HG02623 (cell line): Measurements from ENCODE around the gene PORCN.

ENCODE experiments used
- ATAC-seq: cut with Tn5 transposase; IDR thresholded peaks from one replicate; pipeline ENCODE4 v1.9.1; 2021; ENCODE audit warnings: moderate library complexity; ENCODE audit not compliant: unreplicated experiment

The PORCN gene

DNA sequence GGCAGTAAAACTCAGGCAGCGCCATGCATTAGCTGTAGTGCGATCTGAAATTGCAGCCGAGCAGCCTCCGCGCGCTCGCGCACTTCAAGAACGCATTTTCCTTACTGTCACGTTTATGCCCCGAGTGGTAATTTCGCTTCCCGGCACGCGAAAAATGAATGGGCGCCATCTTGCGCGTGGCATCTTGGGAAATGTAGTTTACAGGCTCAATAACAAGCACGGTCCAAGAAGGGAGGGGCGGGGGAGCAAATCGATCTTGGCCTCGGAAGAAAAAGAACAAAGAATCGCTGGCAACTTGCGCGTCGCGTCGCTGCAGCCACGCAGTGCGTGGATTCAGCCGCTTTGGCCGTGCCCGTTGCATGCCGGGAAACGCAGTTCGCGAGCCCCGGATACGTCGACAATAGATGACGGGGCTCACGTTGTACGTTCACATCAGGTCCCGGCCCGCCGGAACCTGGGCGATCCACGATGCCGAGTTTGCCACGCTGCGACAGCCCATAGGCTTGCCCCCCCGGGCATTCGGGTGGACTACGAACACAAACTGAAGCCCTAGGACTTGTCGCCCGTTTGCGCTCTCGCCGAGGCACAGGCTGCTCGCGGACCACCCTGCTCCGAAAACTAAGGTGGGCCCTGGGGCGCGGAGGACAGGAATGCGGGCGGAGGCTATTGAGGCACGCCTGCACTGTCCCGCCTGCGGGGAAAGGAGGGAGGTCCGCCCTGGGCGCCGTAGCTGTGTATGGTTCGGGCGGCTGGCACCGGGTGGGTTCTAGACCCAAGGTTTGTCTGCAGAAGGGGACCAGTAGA, 32.8 kb upstream of the PORCN start, which contains the start of gene FTSJ1:
Gene FTSJ1, plus strand, starts transcription at position 426 of the 804 bp plus-strand sequence. CDS start 1,849 bp downstream, outside the sequence.
- peak; percentile 76 for ATAC-seq

DNA sequence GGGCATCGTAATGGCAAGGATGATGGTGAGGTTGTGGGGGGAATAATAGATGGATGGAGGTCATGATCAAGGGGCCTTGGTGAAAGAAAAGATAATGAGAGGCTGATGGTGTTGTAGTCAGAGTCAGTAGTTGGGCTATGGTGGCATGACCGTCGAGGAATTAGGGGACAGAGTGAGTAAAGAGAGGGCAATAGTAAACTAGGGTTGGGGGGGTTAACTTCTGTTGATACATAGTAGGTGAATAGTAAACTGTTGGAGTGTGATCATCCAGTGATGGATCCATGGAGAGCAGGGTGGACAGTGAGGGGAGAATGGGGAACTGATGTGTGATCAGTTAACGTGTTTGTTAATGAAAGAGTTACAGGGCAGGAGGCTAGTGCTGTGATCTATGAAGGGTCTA, 31.9 kb upstream of the PORCN start:
- ATAC-seq: no peak

DNA sequence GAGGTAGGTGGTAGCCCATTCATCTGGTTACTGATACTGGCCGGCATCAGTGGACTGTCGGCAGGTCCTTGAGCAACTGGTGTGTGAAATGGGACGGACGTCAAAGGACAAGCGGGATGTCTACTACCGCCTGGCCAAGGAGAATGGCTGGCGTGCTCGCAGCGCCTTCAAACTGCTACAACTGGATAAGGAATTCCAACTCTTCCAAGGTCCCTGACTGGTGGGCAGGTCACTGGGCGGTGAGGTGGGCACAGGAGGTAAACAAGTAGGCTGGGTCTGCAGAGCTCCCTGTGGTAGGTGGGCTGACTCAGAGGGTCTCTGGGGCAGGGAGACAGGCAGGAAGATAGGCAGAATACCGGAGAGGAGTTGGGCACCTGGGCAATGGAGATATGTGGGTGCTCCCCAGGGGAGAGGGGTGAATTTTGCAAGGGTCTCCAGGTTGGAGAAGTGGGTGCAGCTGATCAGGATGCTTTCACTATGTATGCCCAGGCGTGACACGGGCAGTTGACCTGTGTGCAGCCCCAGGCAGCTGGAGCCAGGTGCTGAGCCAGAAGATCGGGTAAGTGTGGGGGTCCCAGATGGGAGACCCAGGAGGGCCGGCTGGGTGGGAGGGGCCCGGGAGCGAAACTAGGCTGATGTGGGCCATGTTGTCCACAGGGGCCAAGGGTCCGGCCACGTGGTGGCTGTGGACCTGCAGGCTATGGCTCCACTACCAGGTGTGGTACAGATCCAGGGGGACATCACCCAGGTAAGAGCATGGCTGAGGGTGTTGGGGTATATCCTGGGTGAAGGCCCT, 30.6 kb upstream of the PORCN start:
- ATAC-seq: no peak

DNA sequence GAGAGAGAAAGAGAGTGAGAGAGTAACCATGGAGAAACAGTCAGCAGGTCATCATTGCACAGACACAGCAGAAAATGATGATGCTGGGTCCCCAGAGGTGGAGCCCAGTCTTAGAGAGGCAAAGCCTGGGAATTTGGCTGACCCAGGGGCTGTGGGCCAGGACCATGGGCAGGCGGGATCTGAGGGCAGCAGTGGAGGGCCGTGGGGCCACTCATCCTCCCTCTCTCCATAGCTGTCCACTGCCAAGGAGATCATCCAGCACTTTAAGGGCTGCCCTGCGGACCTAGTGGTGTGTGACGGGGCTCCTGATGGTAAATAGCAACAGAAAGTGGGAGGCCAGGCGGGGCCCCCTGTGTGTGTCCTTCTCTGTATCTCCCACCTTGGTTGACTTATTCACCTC, 30.0 kb upstream of the PORCN start:
- no peak for ATAC-seq

DNA sequence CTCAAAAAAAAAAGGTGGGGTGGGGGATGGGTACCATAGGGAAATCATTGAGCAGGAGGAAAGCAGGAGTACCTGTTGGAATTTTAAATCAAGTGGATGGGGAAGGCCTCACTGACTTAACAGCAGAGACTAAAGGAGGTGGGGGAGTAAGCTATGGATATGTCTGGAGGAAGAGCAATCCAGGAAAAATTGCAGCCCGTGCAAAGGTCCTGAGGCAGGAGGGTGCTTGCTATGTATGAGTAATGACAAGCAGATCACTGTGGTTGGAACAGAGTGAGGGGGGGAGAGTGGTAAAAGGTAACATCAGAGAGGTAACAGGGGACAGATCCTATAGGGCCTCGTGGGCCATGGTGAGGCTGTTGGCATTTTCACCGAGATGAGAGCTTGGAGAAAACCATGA, 28.6 kb upstream of the PORCN start:
- ATAC-seq: no peak

DNA sequence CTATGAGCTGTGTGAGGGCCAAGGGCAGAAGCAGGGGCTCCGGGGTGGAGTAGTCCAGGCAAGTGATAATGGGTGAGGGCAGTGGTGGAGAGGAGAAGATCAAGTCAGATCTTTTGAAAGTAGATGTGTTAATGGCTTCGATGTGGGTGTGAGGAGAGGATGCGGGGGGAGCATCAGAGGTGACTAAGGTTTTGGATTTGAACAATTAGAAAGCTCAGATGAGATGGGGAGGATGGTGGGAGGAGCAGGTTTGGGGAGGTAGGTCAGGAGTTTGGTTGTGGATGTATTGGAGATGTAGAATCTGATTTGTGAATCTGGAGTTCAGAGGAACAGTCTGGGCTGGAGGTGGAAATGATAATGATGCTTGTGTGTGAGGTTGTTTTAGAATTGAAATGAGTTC, 28.2 kb upstream of the PORCN start:
- no peak for ATAC-seq

DNA sequence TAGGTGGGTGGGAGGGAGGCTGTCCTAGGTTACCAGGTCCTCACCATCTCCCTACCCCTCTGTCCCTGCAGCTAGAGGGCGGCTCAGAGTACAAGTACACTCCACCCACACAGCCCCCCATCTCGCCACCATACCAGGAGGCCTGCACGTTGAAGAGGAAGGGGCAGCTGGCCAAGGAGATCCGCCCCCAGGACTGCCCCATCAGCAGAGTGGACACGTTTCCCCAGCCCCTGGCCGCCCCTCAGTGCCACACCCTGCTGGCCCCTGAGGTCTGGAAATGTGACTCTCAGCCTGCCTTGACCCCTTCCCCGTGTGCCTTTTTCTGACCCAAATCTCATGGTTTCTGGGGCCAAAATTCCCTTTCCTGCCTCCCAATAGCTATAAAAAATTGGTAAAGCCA, 26.3 kb upstream of the PORCN start:
- no peak for ATAC-seq

DNA sequence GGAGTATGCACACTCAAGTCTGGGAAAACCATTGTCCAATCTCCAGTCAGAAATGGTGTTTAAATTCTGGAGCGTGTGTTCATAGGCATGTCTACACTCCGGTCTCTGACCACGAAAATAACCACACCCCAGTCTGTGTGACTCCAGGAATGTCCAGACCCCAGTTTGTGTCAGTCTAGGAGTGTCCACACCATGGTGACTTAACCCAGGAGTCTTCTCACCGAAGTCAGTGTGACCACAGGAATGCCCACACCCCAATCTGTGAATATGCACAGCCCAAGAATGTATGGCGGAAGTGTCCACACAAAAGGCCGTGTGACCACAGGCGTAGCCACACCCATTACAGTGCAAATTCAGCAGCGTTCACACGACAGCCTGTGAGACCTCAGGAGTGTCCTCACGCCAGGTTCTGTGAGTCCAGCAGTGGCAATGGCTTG, 21.4 kb upstream of the PORCN start:
- no peak for ATAC-seq

DNA sequence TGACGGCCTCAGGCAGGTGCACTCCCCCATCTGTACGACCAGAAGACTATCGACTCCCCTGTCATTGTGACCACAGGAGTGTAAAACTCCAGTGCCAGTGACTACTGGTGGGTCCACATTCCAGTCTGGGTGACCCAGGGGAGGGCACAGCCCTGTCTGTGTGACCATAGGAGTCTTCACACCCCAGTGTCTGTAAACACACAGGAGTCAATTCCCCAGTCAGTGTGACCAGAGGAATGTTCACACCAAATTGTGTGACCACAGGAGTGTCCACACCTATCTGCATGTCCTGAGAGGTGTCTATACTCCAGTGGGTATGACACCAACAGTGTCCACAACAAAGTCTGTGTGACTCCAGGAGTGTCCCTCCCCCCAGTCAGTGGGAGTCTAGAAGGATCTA, 20.8 kb upstream of the PORCN start:
- no peak for ATAC-seq

DNA sequence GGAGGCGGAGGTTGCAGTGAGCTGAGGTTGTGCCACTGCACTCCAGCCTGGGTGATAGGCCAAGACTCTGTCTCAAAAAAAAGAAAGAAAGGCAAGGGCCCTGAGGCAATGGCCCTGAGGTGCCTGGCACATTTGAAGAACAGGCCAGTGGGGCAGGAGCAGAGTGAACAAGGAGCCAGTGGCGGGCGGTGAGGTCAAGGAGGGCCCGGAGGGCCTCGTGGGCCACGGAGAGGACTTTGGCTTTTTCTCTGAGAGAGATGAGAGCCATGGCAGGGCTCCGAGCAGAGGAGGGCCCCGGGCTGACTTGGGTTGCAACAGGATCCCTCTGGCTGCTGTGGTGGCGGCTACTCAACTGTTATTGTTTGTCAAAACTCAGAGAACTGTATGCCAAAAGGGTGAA, 19.5 kb upstream of the PORCN start:
- no peak for ATAC-seq

DNA sequence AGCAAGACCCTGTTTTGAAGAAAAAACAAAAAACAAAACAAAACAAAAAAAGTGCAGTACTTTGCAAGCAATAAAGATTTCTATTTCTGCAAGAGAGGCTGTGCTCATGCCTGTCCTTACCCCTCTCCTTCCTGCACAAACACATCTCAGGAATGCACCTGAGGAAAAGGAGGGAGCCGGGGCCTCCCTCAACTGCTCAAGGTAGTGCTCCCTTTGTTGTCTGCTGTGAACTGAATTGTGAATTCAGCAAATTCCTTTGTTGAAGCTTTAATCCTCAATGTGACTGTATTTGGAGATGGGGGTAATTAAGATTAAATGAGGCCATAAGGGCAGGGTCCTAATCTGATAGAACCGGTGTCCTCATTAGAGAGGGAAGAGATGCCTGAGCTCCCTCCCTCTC, 18.9 kb upstream of the PORCN start:
- ATAC-seq: no peak

DNA sequence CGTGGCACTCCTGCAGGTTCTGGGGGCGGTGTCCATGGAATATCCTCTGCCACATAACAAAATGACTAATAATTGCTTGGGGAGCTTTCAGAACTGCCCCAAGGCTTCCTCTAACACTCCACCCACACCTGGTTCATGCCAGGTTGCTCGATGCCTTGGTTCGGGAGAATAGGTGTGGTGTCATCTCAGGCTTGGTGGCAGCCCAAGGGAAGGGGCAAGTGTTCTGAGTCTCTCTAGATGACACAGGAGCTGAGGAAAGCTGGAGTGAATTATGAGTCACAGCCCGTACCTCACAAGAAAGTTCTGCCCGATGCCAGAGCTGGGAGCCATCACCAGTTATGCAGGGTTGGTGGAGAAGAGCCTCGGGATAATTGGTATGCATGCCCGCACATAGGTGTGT, 18.1 kb upstream of the PORCN start:
- no peak for ATAC-seq

DNA sequence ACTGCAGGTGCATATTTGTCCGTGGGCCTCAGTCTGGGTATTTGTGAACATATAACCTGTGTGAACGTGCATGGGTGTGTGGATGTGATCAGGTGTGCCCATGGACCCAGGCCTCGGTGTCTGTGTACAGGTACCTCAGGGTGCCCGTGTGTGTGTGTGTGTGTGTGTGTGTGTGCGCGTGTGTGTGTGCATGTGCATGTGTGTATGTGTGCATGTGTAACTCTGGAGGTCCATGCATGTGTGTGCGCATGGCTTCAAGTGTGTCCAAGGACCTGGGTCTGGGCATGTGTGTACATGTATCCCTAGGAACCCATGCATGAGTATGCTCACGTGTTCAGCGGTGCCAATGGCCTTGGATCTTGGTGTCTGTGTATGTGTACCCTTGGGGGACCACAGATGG, 17.0 kb upstream of the PORCN start:
- no peak for ATAC-seq

DNA sequence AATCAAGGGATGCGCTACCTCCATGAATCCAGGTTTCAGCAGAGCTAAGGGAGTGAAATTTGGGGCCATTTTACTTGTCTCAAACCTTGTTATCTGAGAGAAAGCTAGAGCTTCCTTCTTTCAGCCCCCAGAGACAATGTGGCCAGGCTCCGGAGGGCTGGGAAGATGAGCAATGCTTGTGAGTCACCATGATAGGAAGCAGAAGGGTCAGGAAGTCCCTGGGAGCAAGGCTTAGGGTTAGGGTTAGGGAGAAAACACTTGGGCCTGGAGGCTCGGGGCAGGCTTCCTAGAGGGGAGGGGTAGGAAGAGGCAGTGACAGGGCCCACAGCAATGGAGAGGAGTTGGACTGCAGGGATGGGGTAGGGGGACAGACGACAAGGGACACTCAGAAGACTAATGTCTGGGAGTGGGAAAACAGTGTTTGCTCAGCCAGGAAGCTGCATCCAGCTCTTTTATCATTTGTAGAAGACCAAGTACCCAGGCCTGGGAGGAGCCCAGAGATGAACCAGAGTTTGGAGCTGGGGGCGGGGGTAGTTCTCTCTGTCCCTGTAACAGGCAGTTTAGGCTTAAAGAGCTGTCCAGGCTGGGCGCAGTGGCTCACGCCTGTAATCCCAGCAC, 16.4 kb upstream of the PORCN start:
- no peak for ATAC-seq

DNA sequence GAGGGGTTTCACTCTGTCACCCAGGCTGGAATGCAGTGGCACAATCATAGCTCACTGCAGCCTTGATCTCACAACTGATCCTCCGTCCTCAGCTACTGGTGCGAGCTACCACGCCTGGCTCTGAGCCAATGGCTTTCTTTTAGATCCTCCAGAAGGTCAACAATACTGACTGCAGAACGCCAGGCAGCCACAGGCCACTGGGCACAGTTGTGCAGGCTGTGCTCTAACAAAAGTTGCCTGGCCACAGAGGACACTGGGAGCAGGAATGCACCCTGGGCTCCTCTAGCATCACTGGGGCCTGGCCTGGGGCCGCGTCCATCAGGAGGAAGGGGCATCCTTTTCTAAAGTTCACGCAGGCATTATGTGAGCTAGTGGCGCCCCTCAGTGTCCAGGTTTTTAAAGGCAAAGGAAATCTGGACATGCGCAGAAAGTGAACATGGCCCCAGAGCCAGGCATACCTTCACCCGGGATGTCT, 14.9 kb upstream of the PORCN start:
- no peak for ATAC-seq

DNA sequence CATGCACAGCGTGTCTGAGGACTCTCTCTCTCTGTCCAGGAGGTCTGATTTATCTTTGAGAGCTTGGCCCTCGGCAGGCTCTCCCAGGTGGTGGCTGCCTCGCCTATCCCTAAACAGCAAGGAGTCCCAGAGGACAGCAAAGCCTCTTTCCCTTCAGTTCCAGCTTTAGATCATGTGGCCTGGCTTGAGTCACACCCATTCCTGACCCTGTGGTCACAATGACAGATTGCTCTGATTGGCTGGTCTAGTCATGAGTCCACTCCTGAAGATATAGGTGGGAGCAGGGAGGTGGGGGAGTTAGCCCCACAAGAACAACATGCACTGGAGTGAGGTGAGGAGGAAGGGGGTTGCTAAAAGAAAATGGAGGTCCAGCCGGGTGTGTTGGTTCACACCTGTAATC, 12.1 kb upstream of the PORCN start:
- no peak for ATAC-seq

DNA sequence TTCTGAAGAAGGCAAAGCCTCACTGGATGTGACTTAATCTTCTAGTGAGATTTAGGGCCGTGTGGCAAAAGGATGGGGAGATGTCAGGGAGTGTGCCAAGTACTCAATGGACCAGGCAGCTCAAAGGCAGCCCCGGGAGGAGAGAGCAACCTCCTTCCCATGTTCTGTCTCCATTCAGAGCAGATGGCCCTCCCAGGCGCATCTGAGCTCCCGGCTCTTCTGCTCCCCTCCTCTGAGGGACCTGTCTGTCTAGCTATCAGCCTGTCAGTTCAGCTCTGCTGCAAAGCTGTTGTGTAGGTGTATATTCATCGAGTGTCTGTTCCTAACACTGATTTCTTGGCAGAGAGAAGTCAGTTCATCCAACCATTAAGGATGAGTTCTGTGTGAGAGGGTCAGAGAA, 10.9 kb upstream of the PORCN start:
- ATAC-seq: no peak

DNA sequence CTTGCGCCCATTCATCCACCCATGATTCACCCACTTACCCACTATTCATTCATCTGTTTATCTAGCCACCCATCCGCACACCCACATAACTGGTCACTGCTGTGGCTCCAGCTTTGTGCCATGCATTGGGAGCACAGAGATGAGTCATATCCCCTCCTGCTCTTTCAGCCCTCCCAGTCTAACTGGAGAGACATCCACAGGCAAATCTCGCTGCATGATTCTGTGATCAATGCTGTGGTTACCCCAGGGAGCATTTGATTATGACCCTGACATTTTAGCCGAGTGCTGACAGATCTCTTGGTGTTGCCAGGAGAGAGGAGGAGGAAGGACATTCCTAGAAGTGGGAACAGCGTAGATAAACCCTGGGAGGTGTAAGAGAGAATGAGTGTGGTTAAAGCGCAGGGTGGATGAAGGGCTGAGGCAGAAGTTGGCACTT, 10.4 kb upstream of the PORCN start:
- no peak for ATAC-seq

DNA sequence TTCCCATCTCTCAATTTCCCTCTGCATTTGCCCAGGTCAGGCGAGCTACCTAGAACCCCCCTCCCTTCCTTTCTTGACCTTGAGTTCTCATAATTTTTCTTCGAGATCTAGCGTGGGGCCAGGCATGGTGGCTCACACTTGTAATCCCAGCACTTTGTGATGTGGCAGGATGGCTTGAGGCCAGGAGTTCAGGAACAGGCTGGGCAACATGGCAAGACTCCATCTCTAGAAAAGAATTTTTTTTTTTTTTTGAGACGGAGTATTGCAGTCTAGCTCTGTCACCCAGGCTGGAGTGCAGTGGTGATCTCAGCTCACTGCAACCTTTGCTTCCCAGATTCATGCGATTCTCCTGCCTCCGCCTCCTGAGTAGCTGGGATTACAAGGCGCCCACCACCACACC, 4.5 kb upstream of the PORCN start:
- no peak for ATAC-seq

DNA sequence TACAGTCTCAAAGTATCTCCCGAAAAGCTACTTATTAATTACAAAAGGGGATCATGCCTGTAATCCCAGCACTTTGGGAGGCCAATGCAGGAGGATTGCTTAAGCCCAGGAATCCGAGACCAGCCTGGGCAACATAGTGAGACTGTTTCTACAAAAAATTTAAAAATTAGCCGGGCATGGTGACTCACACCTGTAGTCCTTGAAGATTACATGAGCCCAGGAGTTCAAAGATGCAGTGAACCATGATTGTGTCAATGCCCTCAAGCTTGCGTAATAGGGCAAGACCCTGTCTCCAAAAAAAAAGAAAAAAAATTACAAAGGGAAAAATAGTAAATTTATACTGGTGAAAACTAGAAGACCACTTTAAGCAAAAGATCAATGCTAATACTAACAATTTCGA, 3.3 kb upstream of the PORCN start:
- no peak for ATAC-seq

DNA sequence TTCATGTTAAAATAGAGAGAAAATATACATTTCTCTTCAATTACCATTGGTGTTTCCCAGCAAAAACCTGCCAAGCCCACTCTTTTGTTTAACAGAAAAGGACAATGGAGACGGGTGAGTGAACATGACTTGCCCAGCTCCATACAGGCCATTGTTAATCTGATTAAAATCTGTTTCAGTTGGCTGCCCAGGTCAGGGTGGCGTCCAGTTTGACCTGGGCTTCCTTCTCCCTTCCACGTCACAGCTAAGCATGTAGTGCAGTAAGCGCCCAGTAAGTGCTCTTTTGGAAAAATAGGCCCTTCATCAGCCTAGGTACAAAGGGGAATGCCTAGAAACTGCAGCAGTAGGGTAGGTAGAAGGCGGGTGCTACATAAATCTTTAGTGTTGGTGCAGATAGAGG, 1.5 kb upstream of the PORCN start:
- ATAC-seq: no peak

DNA sequence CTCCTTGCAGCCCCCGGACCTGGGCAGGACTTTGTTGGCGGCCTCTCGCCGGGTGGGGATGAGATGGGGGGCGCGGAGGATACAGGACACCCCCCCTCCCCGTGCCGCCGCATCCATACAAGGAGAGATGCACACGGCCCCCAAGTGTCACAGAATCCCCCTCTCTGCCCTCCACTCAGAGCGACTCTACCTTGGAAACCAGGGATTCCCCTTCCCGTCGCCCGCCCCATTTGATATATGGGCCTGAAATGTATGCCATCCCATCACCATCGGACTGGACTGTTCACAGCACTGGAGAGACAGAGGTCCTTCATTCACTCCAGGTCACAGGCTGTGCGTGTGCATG, 426 bp downstream of the PORCN start:
- ATAC-seq: no peak
